HG02763 (cell line): ENCODE data around the gene SMTN.

Experiments
- ATAC-seq: cut with Tn5 transposase; IDR thresholded peaks from one replicate; pipeline ENCODE4 v1.9.1; 2021; ENCODE audit warnings: mild to moderate bottlenecking, moderate library complexity; ENCODE audit not compliant: unreplicated experiment

The SMTN gene

DNA sequence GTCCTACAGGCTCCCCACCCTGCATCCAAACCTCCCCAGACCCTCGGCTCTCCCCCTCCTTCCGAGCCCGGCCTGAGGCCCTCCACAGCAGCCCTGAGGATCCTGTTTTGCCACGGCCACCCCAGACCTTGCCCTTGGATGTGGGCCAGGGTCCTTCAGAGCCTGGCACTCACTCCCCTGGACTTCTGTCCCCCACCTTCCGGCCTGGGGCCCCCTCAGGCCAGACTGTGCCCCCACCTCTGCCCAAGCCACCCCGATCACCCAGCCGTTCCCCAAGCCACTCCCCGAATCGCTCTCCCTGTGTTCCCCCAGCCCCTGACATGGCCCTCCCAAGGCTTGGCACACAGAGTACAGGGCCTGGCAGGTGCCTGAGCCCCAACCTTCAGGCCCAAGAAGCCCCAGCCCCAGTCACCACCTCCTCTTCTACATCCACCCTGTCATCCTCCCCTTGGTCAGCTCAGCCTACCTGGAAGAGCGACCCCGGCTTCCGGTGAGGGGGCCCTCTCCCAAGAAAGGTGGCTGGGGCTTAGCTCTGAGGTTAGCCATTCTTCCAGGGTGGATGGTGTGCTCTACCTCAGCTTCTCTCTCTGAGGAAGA, 44.5 kb downstream of the SMTN start:
- ATAC-seq, result no peak

DNA sequence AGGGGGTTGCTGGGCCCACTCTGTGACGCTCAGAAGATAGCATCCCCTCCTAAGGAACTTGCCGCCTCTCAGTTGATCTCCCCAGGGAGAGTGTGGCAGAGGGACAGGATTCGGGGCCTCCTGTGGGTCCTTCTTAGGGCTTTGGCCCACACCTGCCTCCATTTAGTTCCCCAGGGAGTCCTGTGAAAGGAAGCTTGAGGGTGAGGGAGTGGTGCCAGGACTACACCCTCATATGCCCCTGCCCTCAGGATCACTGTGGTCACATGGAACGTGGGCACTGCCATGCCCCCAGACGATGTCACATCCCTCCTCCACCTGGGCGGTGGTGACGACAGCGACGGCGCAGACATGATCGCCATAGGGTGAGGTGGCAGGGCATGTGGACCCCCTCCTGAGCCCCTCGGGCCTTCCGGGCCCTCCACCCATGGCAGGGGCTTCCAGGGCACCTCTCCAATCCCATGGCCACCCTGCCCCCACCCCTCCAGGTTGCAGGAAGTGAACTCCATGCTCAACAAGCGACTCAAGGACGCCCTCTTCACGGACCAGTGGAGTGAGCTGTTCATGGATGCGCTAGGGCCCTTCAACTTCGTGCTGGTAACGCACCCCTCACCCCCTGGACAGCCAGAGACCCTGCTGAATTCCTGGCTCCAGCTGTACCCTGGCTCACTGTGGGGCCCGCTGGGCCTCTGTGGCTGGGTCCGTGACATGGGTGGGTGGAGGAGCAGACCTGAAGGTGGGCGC, 45.2 kb downstream of the SMTN start:
- no peak for ATAC-seq

DNA sequence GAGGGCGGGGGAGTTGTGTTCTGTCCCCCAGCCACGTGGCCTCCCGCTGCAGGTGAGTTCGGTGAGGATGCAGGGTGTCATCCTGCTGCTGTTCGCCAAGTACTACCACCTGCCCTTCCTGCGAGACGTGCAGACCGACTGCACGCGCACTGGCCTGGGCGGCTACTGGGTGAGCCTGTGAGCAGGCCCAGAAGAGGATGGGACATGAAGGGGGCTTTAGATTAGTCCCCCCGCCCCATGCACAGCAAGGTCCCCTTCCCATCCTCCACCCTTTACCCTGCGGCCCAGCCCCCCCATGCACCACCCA, 45.7 kb downstream of the SMTN start:
- no peak for ATAC-seq

DNA sequence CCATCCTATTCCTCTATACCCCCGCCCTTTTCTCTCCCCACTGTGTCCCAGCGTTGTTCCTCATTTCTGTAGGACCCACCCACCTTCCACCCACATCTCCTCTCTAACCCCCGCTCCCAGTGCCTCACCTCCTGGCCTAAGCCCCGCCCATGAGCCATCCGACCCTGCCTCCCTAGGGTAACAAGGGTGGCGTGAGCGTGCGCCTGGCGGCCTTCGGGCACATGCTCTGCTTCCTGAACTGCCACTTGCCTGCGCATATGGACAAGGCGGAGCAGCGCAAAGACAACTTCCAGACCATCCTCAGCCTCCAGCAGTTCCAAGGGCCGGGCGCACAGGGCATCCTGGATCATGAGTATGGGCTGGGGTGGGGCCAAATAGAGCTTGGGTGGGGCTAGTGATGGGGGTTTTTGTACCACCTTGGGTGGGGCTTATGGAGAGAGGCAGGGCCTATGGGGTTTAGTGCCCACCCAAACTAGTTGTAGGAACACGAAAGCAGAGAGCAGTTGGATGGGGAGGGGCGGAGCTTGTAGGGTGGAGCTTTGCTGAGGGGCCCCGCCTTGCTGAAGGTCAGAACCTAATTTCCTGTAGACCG, 46.2 kb downstream of the SMTN start:
- no peak for ATAC-seq

DNA sequence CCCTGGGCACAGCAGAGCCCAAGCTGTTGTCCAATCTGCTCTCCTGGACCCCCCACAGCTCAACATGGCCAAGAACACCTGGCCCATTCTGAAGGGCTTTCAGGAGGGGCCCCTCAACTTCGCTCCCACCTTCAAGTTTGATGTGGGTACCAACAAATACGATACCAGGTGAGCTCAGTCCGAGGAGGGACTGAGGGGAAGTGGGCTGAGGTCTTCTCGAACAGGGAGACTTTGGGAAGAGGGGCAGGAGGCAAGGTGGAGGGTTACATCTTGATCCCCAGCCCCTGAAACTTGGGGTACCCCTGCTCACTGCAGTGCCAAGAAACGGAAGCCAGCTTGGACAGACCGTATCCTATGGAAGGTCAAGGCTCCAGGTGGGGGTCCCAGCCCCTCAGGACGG, 47.0 kb downstream of the SMTN start:
- no peak for ATAC-seq

DNA sequence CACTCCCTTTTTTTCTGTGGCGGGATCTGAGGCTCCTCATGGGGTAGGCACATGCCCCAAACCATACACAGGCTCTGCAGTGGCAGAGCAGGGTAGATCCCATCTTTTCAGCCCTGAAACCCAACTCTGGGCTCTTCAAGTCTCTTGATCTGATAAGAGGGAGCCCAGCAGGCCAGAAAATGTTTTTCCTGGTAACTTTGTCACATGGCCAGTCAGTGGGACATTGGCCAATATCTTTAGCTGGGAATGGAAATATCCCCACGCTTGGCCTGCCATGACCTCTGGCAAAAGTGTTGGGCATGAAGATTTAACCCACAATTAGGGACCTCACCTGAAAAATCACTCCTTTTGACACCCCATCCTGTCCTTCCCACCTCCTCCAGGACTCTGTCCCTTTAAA, 49.8 kb downstream of the SMTN start:
- ATAC-seq, result no peak

DNA sequence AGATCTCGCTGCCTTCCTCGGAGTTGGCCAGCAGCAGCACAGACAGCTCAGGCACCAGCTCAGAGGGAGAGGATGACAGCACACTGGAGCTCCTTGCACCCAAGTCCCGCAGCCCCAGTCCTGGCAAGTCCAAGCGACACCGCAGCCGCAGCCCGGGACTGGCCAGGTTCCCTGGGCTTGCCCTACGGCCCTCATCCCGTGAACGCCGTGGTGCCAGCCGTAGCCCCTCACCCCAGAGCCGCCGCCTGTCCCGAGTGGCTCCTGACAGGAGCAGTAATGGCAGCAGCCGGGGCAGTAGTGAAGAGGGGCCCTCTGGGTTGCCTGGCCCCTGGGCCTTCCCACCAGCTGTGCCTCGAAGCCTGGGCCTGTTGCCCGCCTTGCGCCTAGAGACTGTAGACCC, 52.8 kb downstream of the SMTN start:
- ATAC-seq, result no peak

DNA sequence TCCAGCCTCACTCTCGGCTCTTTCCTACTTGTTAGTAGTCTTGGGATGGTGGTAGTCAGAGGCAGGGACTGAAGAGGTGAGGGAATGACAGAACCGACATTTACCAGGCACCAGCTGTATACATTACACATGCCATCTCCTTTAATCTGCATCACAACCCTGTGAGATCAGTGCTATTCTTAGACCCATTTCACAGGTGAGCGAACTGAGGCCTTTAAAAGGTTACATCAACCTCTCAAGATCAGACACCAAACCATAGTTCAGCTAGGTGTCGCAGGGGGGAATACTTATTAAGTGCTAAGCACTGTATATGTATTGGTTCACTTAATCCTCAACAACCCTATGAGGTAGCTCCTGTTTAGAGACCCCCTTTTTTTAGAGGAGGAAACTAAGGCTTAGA, 53.6 kb downstream of the SMTN start:
- ATAC-seq, result no peak

DNA sequence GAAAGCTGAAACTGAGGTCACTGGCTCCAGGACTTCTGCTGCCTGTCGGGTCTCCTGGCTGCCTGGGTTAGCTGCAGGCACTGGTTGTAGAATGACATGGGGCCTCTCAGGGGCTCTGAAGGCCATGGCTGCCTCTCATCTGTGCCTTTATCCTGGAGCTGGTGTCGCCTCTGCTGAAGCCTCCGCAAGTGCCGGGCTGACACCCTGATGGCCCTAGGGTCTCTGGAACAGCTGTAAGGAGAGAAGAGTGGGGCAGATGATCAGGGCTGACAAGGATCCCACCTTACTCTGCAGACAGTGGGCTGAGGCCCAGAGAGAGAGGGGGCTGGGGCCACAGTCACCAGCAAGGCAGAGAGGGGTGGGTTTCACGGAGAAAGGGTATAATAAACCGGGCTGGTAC, 54.6 kb downstream of the SMTN start:
- no peak for ATAC-seq

DNA sequence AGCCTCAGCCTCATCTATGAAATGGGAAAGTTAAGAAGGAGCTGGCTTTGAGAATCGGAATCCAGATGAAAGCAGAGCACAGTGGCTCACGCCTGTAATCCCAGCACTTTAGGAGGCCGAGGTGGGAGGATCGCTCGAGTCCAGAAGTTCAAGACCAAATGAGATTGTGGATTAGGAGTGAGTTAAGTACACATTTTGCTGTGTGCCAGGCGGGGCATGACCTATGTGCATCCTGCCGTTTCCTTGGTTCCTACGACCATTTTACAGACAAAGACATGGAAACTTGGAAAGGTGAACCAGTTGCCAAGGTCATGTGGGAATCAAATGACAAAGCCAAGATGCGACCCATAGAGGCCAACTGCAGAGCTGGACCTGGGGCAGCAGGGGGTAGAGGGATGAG, 55.0 kb downstream of the SMTN start:
- ATAC-seq, result no peak

DNA sequence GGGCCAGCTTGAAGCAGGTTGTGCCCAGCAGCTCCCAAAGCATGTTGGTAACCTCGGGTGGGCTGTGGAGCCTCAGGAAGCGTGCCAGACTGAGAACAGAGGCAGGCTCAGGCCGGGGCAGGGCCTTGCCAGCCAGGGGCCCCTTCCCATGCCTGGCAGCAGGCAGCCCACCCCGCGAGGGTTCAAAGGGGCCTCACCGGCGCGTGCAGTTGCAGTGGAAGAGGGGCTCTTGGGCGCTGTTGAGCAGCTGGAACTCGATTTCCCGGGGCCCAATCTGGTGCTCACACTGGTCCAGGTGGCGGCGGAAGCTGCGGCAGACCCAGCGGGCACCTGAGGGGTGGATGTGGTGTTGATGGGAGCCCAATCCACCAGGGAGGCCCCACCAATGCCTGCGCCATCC, 55.6 kb downstream of the SMTN start:
- ATAC-seq, result no peak

DNA sequence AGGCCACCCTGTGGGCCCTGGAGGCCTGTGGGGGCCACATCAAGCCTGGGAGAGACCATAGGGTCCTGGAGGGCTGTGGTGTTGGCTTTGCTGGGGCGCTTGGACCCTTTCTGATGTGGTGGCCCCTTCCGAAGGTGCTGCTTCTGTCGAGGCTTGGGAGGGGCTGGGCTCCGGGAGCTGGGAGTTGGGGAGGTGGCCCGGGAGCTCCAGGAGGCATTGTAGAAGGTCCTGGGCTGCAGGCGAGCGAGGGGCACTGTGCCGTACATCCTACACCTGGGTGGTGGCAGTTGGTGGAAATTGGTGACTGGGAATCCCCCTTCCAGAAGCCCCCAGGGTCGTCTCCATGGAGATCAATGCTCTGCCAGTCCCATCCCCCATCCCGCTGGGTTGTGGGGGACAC, 56.6 kb downstream of the SMTN start:
- no peak for ATAC-seq

DNA sequence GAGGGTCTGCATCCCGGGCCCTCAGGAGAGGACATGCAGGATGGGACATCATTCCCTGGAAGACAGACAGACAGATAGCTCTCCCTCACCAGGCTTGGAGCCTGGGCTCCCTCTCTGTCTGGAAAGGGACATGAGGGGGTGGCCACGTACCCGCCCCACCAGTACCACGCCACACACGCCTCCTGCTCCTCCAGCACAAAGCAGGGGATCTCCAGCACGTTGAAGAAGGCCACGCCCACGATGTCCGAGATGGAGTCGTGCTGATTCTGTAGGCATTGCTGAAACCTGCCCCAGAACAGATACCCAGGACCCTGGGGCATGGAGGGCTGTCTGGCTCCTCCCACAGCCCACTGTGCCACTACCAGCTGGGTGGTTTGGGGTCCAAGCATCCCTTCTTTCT, 57.0 kb downstream of the SMTN start:
- no peak for ATAC-seq

DNA sequence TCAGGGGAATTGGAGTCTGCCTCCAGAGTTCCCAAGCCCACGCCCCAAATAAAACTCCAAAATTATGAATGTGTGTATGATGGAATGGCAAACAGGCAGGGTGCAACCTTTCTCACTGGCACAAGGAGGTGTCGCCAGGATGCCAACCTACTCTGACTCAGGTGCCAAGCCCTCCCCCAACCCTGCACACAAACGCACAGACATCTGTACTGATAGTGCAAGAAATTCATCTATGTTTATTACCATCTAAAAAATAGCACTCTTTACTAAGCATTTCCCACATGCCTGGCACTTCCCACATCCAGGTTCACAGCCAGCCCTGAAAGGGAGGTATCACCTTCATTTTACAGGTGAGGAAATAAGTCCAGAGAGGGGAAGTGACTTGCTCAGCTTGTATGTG, 57.9 kb downstream of the SMTN start:
- ATAC-seq, result no peak

DNA sequence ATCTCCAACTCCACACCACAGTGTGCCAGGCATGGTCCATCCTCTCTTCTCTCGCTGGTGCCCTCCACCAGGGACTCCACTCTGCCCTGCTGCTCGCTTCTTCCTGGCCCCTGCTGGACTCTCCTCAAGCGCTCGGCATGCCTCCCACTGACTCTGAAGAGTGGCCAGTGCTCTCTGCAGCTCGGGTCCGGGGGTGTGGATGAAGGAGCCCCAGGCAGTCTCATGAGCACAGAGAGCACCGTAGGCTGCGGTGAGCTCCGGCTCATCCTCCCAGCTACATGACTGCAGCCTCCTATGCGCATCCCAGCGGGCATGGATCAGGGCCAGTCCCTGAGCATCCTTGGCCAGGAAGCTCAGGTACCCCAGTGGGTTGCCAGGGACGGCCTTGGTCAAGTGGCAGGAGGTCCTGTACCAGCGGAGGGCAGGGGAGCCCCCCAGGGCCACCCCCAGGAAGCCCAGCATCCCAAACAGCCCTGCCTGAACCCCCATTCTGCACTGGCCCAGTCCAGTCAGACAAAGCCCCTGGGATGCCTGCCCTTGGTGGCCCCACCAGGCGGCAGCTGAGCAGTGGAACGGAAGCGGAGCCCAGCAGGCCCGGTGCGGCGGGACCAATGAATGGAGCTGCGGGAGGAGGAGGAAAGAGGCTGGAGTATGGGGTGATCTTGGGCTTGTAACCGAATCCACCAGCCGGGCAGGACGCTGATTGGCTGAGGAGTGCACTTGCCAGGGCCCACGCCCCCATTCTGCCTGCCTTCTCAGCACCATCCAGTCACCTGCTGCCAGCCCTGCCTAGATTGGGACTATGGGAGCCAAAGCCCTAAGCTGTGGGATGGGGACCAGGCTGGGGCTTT, 59.0 kb downstream of the SMTN start, which contains the start of gene PLA2G3:
Gene PLA2G3 (minus strand): TSS at position 643 of the 851 bp plus-strand sequence. CDS start 154 bp downstream, at position 489.
- no peak for ATAC-seq

DNA sequence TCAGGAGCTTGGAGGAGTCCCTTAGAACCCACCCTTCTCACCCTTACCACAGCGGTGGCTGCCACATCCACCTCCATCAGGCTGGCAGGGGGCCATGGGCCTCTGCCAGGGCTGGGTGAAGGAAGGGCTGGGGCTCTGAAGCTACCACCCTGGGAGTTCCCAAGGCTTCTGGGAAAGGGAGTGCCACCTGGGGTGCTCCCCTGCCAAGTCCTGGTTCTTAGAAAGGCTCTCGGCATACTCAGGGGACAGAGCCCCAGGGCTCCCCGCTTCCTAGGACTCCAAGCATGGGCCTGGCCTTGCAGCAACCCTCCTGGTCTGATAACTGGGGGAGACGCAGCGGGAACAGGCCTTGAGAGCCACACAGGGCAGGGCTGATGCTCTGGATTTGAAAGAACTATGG, 59.6 kb downstream of the SMTN start:
- ATAC-seq, result no peak

DNA sequence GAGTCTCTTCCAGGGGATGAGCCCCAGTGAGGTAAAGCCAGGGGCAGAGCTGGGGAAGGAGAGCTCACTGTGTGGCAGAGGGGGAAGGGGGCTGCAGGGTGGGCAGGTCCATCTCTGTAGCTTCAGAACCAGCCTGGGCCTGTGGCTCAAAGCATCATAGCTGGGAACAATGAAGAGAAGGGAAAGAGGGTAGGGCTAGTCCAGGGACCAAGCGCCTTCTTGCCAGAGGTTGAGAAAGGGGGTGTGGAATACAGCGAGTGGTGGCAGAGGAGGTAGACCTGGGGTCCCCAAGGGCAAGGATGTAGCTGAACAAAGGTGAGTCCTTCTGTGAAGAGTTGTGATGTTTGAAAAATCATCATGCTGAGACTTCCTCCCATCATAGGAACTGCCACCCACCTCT, 60.4 kb downstream of the SMTN start:
- no peak for ATAC-seq

DNA sequence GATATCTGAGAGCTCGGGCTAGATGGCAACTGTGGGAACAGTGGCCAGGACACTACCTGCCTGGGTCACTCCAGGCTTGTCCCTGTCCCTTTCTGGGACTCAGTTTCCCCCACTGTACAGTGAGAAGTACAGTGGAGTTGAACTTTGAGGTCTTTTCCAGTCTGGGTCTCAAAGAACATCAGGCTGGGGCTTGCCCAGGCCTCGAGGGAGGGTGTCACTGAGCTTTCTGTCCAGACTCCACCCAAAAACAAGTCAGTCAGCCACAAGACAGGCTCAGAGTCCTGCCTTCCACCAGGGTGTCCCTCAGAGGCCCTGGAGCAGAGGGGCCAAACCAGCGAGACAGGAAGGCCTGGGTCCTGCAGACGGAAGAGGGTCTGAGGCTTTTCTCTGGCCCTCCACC, 61.2 kb downstream of the SMTN start:
- ATAC-seq, result no peak

DNA sequence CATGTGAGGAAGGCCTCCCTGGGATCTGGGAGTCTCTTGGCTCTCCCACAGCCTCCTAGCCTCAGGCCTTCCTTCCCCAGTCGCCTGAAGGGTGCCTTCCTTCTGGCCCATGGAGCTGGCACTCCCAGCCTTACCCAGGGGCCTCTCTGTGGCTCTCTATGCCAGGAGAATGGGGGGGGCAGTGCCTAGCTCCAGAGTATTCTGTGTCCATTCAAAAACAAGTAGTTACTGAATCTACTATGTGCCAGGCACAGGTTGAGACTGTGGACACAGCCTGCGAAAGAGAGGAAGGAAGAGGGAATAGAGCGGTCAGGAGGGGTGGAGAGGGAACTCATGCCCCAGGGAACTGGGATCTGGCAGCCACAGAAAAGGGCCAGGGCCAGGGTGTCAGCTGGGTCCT, 61.9 kb downstream of the SMTN start:
- no peak for ATAC-seq

DNA sequence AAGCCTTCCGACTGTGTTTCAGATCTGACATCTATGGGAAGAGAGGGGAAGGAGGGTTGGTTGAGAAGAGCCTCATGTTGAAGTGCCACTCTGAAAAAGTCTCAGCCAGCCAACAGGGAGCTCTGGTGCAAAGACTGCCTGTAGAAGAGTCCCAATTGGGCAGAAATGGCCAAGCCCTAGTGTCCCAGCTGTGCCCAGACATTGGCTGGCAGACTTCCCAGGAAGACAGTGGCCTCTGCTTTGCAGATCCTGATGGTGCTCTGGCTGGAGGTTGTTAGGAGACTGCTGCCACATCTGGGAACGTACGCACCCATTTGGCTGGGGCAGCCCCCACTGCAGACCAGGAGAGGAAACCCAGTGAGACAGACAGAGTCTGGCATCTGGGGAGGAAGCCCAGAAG, 62.4 kb downstream of the SMTN start:
- no peak for ATAC-seq

DNA sequence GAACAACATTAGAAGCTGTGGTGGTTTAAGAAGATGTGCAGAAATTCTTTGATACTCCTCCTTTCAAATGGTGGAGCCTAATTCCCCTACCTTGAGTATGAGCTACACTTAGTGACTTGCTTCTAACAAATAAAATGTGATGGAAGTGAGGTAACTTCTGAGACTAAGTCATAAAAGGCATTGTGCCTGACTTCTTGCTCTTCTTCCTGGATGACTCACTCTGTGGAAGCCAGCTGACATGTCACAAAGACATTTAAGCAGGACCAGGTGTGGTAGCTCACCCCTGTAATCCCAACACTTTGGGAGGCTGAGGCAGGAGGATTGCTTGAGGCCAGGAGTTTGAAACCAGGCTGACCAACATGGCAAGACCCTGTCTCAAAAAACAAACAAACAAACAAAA, 63.1 kb downstream of the SMTN start:
- ATAC-seq, result no peak

DNA sequence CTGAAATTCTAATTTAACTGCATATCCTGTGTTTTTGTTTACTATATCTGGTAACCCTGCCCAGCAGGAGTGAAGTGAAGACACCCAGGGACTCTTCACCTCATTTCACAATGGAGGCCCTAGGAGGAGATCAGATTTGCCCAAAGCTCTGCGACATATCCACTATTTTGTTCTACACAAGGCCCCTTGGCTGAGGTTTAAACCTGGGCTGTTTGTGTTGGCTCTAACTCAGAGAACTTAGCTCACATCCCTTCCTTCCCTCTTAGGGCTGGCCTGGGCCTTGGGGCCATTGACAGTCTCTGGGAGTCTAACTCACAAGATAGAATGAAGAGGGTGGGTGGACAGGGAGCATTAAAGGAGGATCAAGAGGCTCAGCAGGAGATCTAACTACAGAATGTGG, 67.4 kb downstream of the SMTN start:
- ATAC-seq, result no peak
